A172 (cell line): ENCODE results near the gene RAB21. TPM values are rescaled to one million over a fixed set of nuclear protein-coding genes. Genes with fewer than 3 reads are reported as not detected.
"Not testable (repeated sequence)": the region's sequence is repeated elsewhere in the genome, so short reads cannot be mapped to it uniquely, and the experiment has no call there.

Experiments
- DNase-seq: peaks from one replicate; pipeline ENCODE4 v3.0.0-alpha.2; 2015; ENCODE audit warnings: low spot score
- total RNA-seq: library from RNA; depleted of rRNA; stranded (reverse); fragments of >200 nt; shearing (Covaris generic); gene quantifications from 2 replicates; pipeline ENCODE4 v1.2.3, GENCODE V29; 2014

RAB21 gene
- total RNA-seq, 1 experiment from 2014 or later: 59.0 TPM

- DNase-seq: no peak
Observed at GRCh38 chr12:71752891-71753290, 1.8 kb upstream of the RAB21 start.

DNA sequence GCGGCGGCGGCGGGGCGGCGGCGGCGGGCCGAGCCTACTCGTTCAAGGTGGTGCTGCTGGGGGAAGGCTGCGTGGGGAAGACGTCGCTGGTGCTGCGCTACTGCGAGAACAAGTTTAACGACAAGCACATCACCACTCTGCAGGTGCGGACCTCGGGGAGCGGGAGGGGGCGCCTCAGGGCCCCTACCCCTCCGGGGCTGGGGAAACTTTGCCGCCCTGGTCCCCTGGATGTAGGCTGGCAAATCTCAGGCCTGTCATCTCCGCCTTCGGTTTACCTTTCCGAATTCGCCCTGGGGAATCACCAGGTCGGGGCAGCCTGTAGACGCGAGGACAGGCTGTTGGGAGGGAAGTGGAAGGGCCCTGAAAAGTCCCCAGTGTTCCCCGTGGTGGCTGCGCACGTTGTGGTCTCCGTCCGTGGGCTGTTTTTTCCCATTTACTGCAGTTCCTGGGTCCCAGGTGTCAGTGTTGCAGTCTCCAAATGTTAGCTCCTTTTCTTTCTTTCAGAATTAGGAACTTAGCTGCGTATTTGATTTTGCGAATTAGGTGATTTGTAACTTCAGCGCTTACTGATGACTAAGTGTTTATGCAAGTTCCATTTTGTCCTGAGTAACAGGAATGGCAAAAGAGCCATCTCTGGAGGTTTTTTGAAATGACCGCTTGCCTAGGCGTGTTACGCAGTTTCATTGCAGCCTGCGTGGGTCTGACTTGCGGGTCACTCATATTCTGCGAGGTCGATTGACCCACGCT, 656 bp downstream of the RAB21 start:
- DNase-seq: peak; percentile 25

GRCh38 chr12:71756054-71756690, 1.5 kb downstream of the RAB21 start:
- DNase-seq: no peak

GRCh38 chr12:71759941-71760340, 5.3 kb downstream of the RAB21 start:
- DNase-seq: no peak

GRCh38 chr12:71760471-71760870, 5.8 kb downstream of the RAB21 start:
- DNase-seq: no peak

DNA sequence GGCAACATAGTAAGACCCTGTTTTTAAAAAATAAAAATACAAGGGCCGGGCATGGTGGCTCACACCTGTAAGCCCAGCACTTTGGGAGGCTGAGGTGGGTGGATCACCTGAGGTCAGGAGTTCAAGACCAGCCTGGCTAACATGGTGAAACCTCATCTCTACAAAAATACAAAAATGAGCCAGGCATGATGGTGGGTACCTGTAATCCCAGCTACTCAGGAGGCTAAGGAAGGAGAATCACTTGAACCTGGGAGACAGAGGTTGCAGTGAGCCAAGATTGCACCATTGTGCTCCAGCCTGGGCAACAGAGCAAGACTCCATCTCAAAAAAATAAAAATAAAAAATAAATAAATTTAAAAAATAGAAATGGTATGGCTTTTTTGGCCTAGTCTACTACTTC, 6.7 kb downstream of the RAB21 start:
- not testable (repeated sequence) for DNase-seq

- no peak for DNase-seq
Observed at GRCh38 chr12:71763677-71764379, 9.2 kb downstream of the RAB21 start.

DNA sequence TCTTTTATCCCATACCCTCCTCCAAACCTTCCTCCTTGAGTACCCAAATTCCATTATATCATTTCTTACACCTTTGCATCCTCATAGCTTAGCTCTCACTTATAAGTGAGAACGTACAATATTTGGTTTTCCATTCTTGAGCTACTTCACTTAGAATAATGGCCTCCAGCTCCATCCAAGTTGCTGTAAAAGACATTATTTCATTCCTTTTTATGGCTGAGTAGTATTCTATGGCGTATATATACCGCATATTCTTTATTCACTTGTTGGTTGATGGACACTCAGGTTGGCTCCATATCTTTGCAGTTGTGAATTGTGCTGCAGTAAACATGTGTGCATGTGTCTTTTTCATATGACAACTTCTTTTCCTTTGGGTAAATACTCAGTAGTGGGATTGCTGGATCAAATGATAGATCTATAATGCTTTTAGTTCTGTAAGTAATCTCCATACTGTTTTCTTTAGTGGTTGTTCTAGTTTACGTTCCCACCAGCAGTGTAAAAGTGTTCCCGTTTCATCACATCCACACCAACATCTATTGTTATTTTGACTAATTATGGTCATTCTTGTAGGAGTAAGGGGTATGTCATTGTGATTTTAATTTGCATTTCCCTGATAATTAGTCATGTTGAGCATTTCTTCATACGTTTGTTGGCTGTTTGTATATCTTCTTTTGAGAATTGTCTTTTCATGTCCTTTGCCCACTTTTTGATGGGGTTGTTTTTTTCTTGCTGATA, 10.1 kb downstream of the RAB21 start:
- DNase-seq: no peak

GRCh38 chr12:71766202-71766601, 11.5 kb downstream of the RAB21 start:
- no peak for DNase-seq

GRCh38 chr12:71767183-71767582, 12.5 kb downstream of the RAB21 start:
- no peak for DNase-seq

DNA sequence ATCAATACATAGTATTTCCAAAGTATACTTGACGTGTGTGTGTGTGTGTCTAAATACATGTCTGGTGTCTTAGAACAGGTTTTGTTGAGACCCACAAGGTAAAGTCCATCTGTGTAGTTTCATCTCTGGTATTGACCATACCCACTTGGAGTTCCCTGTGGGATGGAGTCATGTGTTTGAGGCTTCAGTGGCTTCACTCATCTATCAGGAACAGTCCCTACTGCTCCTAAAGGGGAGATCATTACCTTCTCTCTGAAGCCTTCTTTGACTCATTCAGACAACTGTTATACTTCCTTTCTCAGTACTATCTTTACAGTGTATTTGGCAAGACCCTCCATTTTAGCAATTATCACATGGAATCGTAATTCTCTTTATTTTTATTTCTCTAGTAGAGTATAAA, 14.2 kb downstream of the RAB21 start:
- DNase-seq: no peak

DNA sequence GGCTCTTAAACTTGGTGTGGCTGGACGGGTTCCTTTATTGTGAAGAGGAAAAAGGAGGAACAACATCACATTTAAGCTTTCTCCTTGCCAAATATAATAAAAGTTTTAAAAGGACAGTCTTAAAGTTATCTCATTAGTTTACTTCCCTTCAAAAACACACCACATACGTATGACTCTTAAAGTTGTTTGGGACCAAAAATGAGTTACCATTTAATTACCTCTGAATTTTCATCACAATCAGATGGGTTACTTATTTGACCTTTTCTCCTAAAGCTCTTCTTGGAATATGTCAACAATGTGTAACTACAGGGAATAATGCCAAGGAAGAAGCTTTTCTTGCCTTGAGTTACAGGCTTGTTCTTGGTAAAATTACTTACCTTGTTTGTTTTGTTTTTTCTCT, 16.4 kb downstream of the RAB21 start:
- DNase-seq: no peak

GRCh38 chr12:71772735-71773134, 18.1 kb downstream of the RAB21 start:
- no peak for DNase-seq

DNA sequence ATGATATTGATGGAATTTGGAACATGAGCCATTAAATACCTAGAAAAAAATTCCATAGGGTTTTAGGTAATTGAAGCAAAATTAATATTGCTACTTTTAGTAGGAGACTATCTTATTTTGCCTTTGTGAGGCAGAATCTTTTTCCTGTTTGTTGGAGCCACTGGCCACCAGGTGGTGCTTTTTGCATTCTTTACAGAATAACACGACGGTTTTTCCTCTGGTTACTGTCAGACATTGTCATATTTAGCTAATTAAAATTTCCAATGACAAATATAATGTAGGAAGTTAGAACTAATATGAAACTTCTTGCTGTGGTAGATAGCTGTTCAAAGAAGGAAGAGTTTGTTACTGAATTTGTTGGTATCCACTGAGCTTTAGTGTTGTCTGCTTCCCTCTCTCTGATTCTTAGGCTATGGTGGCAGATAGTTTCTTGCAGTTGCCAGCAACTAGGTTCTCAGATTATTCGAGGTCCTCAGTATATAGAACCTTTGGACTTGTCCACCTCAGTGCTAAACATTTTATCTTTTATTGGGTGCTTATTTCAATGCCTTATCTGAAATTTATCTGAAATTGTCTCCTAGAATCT, 25.7 kb downstream of the RAB21 start:
- peak; percentile 10 for DNase-seq

DNA sequence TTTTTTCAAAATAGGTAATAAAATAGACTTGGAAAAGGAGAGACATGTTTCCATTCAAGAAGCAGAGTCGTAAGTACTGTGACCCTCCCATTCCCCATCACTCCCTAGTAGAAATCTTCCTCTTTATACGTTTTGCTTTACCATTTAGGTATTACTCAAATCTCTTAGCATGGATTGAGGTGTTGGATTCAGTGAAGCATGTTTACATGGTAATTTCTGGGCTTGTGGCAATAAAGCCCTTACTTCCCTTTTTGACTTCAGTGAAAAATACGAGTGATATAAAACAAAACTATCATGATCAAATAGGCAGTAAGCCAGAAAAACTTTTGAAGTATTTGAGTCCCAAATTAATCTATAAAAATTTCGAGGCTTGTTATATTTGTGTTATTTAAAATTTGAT, 27.4 kb downstream of the RAB21 start:
- no peak for DNase-seq

- DNase-seq: no peak
Observed at GRCh38 chr12:71786829-71787228, 32.2 kb downstream of the RAB21 start.

DNA sequence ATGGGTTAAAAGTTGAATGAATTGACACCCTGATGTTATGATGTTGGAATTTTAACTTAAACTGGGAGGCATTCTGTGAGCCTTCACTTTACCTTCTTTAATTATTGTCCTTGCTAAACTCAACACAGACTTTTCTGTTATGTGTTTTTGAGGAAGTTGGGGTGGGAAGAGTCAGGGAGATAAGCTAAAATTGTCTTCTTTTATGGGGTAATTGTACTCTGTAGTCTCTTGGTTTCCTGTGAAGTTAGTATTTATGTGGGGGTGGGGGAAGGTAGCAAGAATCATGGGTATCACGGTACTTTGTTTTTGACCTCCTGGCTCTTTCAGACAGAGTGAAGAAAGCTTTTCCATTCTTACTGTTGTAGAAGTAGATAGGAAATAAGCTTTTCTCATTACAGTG, 32.9 kb downstream of the RAB21 start:
- DNase-seq: no peak

- no peak for DNase-seq
Observed at GRCh38 chr12:71790331-71790730, 35.7 kb downstream of the RAB21 start.

GRCh38 chr12:71791473-71792150, 36.9 kb downstream of the RAB21 start:
- DNase-seq: no peak

DNA sequence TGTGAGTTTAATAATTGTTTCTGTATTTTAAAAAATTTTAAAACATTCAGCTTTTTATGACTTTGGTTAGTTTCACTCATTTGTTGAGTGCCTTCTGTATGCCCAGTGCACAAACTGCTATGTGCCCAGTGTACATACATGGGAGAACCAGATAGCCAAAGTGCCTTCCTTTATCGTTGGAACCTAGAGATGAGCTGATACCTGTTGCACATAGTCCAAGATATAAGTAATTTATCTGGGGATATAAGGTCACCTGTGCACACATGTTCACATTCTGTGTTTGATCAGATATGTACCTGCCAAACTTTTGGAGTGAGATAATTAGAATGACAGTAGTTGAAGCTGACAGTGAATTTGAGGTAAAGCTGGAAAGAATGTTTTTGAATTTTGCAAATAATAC, 37.9 kb downstream of the RAB21 start:
- no peak for DNase-seq

DNA sequence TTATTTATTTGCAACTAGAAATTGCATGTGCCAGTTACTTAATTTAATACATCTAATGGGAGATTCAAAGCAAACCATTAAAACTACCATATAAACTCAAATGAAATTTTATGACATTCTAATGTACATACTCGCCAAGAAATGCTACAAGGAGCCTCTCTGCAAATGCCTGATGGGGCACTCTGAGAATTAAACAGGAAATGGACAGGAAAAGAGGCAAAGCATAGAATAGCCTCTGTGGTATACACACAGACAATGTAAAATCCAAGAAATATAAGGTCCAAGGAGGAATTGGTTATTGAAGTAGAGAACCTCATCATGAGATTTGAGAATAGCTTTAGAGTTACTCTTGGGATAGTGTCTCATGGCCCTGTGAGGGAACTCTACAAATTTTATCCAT, 41.2 kb downstream of the RAB21 start:
- DNase-seq: no peak
